SK-N-SH (cell line): ENCODE data around the gene MYLK. TPM values are rescaled to one million over a fixed set of nuclear protein-coding genes. Genes with fewer than 3 reads are reported as not detected.

Experiments used
- CTCF ChIA-PET: fragments of 300-600, 350-600 bp; formaldehyde crosslinking; extraction: SDS; loops from one replicate; lab custom pipeline; 2021; lab: Yijun Ruan, JAX
- POLR2A ChIA-PET: fragments of 350-600 bp; sonication (Branson Sonifier 250); formaldehyde crosslinking; extraction: SDS; loops from one replicate; lab custom pipeline; 2020; ENCODE audit warnings: antibody characterized with exemption, inconsistent platforms; lab: Yijun Ruan, JAX
- DNase-seq: peaks from one replicate; pipeline ENCODE4 v3.0.0; 2012
- H2AFZ ChIP-seq: fragments of 200-600 bp; sonication (generic); 2 replicates; pipeline ENCODE4 v1.8.1; 2016; ENCODE audit warnings: antibody characterized with exemption, mild to moderate bottlenecking, low read depth
- H3F3A ChIP-seq: fragments of 200-600 bp; sonication (generic); replicated peaks from 2 replicates; pipeline ENCODE3; 2016; ENCODE audit warnings: antibody characterized with exemption, mild to moderate bottlenecking; ENCODE audit not compliant: insufficient read depth
- H3K27ac ChIP-seq, 2 experiments: fragments of 200-500 bp in 1 of 2; fragments of 200-600 bp in 1 of 2; sonication (Bioruptor generic) in 1 of 2; sonication (generic), shearing (Covaris generic) in 1 of 2; 2 replicates each; pipeline versions ENCODE4 v1.5.1 to v1.6.1; 2014 to 2016; ENCODE audit warnings: low read depth in 2 of 2, inconsistent platforms in 1 of 2, low read length in 1 of 2, mild to moderate bottlenecking in 1 of 2, mixed read lengths in 1 of 2
- H3K27me3 ChIP-seq: fragments of 200-600 bp; sonication (generic), shearing (Covaris generic); 2 replicates; pipeline ENCODE4 v1.6.1; 2016; ENCODE audit warnings: mixed run types; ENCODE audit not compliant: insufficient read depth
- H3K36me3 ChIP-seq, 2 experiments: fragments of 200-500 bp in 1 of 2; fragments of 200-600 bp in 1 of 2; sonication (Bioruptor generic) in 1 of 2; sonication (generic) in 1 of 2; replicated peaks in 1 of 2; 2 replicates each; pipeline versions ENCODE3 to v1.5.1; 2014 to 2016; ENCODE audit warnings: low read length in 1 of 2, mild to moderate bottlenecking in 1 of 2; ENCODE audit not compliant: insufficient read depth in 2 of 2, control insufficient read depth in 1 of 2
- H3K4me1 ChIP-seq, 2 experiments: fragments of 200-500 bp in 1 of 2; fragments of 200-600 bp in 1 of 2; sonication (Bioruptor generic) in 1 of 2; sonication (generic), shearing (Covaris generic) in 1 of 2; 2 replicates each; pipeline versions ENCODE4 v1.5.1 to v1.6.1; 2014 to 2016; ENCODE audit warnings: low read depth in 1 of 2, low read length in 1 of 2, mixed run types in 1 of 2; ENCODE audit not compliant: insufficient read depth in 2 of 2, control insufficient read depth in 1 of 2
- H3K4me2 ChIP-seq: fragments of 200-600 bp; sonication (generic), shearing (Covaris generic); 2 replicates; pipeline ENCODE4 v1.6.1; 2017; ENCODE audit warnings: mixed run types
- H3K4me3 ChIP-seq, 2 experiments: fragments of 200-500 bp in 1 of 2; fragments of 200-600 bp in 1 of 2; sonication (Bioruptor generic) in 1 of 2; sonication (generic), shearing (Covaris generic) in 1 of 2; 2 replicates each; pipeline versions ENCODE4 v1.5.1 to v1.8.1; 2014 to 2016; ENCODE audit warnings: low read depth in 2 of 2, inconsistent platforms in 1 of 2, low read length in 1 of 2, mild to moderate bottlenecking in 1 of 2, mixed read lengths in 1 of 2, moderate library complexity in 1 of 2
- H3K79me2 ChIP-seq: fragments of 200-600 bp; sonication (generic); 2 replicates; pipeline ENCODE4 v1.8.1; 2017; ENCODE audit warnings: mild to moderate bottlenecking; ENCODE audit not compliant: insufficient read depth
- H3K9ac ChIP-seq: fragments of 200-600 bp; sonication (generic); 2 replicates; pipeline ENCODE4 v1.6.1; 2017; ENCODE audit warnings: mixed run types
- H3K9me2 ChIP-seq: fragments of 200-600 bp; sonication (generic); 2 replicates; pipeline ENCODE4 v1.6.1; 2017; ENCODE audit warnings: mixed run types
- H3K9me3 ChIP-seq: fragments of 200-600 bp; sonication (generic); 2 replicates; pipeline ENCODE4 v1.6.1; 2017; ENCODE audit warnings: mixed run types, mild to moderate bottlenecking, moderate library complexity
- H4K20me1 ChIP-seq: fragments of 200-600 bp; sonication (generic); 2 replicates; pipeline ENCODE4 v1.6.1; 2017; ENCODE audit warnings: mild to moderate bottlenecking, mixed run types; ENCODE audit not compliant: insufficient read depth
- FOXM1 ChIP-seq: IDR thresholded peaks from 2 replicates; pipeline ENCODE4 v1.4.0; 2012; ENCODE audit warnings: low read depth, mild to moderate bottlenecking
- GATA2 ChIP-seq: sonication (generic); formaldehyde crosslinking; IDR thresholded peaks from 2 replicates; pipeline ENCODE4 v1.5.0; 2020; ENCODE audit warnings: mild to moderate bottlenecking, missing genetic modification reagents
- JUND ChIP-seq: IDR thresholded peaks from 2 replicates; pipeline ENCODE4 v1.4.0; 2012
- NFIC ChIP-seq: IDR thresholded peaks from 2 replicates; pipeline ENCODE4 v1.4.0; 2012; ENCODE audit warnings: borderline replicate concordance
- PBX3 ChIP-seq: IDR thresholded peaks from 2 replicates; pipeline ENCODE4; 2012
- POLR2AphosphoS5 ChIP-seq: IDR thresholded peaks from 2 replicates; pipeline ENCODE4 v1.6.1; 2012; ENCODE audit warnings: low read depth, low read length
- RCOR1 ChIP-seq: fragments of 150-350 bp; IDR thresholded peaks from 2 replicates; pipeline ENCODE4 v1.6.1; 2017; ENCODE audit warnings: antibody characterized with exemption, low read length
- REST ChIP-seq: IDR thresholded peaks from 2 replicates; pipeline ENCODE4 v1.6.1; 2012; ENCODE audit warnings: mild to moderate bottlenecking, low read depth, low read length, moderate library complexity
- TAF1 ChIP-seq: IDR thresholded peaks from 2 replicates; pipeline ENCODE4 v1.6.1; 2012; ENCODE audit warnings: low read depth, mild to moderate bottlenecking, low read length, moderate library complexity, borderline replicate concordance
- TCF12 ChIP-seq: IDR thresholded peaks from 2 replicates; pipeline ENCODE4 v1.4.0; 2012
- WGBS: methylation state at CpG from one replicate; pipeline ENCODE4 v1.1.6; 2017; ENCODE audit warnings: low lambda C conversion rate; 5-methylcytosine and 5-hydroxymethylcytosine counted together
- polyA plus RNA-seq, 3 experiments: library from polyadenylated mRNA; depleted of rRNA; stranded (reverse); fragments of >200 nt; gene quantifications; 2 replicates each; pipeline ENCODE4 v1.2.3, GENCODE V29; 2012

The MYLK gene
- polyA plus RNA-seq, 1 of the 3 experiments (the other 2 are of a cell fraction), result 272 TPM

GRCh38 chr3:123597561-123597960 is 286.6 kb downstream of the MYLK start (continued):
- no peak for TF ChIP-seq POLR2AphosphoS5
- no peak for TF ChIP-seq TAF1
- TF ChIP-seq NFIC, result no peak
- no peak for TF ChIP-seq RCOR1
- no peak for TF ChIP-seq GATA2 (CRISPR knock-in tag)
- no peak for TF ChIP-seq REST
- no peak for TF ChIP-seq JUND
- TF ChIP-seq TCF12, result no peak
- TF ChIP-seq FOXM1, result no peak

- Histone ChIP-seq H3K9me3 (no peaks in the 10 kb centered on the region), H4K20me1 (no peaks in the 10 kb centered on the region), H3K4me1 (peaks cover 0 to 4% of the 10 kb centered on the region in 2 experiments; a peak in 3 of 4 replicates)
- POLR2A ChIA-PET, result no interaction called here
- CTCF ChIA-PET, result interaction anchor here (2.2 kb wide), 1 partner anchor 57 kb away, joined by 8 read pairs; no protein-coding TSS in a partner anchor
- TF ChIP-seq REST, result peak; percentile 81; the same call in 1 of the 2 replicates
- peak; percentile 40; the same call in 1 of the 2 replicates for TF ChIP-seq TCF12
- TF ChIP-seq JUND, result no peak
- peak; percentile 22; the same call in 1 of the 2 replicates for TF ChIP-seq PBX3
- TF ChIP-seq, all 33 proteins: peak for 3
- no peak for DNase-seq
- Histone ChIP-seq H3K27ac (peak overlapping the region in 1 of 2 experiments; percentile 40; a peak in 2 of 4 replicates), H3K9me2 (no peaks in the 10 kb centered on the region; the same call in 1 of the 2 replicates), H3K9ac (no peak overlapping the region), H3K36me3 (peaks cover 0 to 29% of the 10 kb centered on the region in 2 experiments), H3K4me2 (no peak overlapping the region), H3K27me3 (no peaks in the 10 kb centered on the region), H3K79me2 (peaks cover 3% of the 10 kb centered on the region; the same call in 1 of the 2 replicates), H3K4me3 (no peak overlapping the region), H2AFZ (no peak overlapping the region), H3F3A (peaks cover 15% of the 10 kb centered on the region)
- 68% methylated on average over 5 of the region's 5 CpGs for WGBS
These were observed 288.5 kb downstream of the MYLK start for GRCh38 chr3:123595396-123596180.
